Fibroblast of lung (primary cell): Measurements from ENCODE around the gene YRDC.

Experiments
- EZH2 ChIP-seq: IDR thresholded peaks from 2 replicates; pipeline ENCODE4 v1.5.1; 2012; ENCODE audit warnings: low read length, control low read depth, mild to moderate bottlenecking; ENCODE audit errors: missing control alignments
- TF ChIP-seq, protein P1 (sequence below), 2 donors: IDR thresholded peaks in 1 of 2; conservative IDR thresholded peaks in 1 of 2; 1 replicate in 1 of 2; 2 replicates in 1 of 2; pipeline ENCODE4 v1.5.1; 2011 to 2012; ENCODE audit warnings: low read length in 2 of 2, control low read depth in 1 of 2, inconsistent platforms in 1 of 2, low read depth in 1 of 2, mild to moderate bottlenecking in 1 of 2

DNA sequence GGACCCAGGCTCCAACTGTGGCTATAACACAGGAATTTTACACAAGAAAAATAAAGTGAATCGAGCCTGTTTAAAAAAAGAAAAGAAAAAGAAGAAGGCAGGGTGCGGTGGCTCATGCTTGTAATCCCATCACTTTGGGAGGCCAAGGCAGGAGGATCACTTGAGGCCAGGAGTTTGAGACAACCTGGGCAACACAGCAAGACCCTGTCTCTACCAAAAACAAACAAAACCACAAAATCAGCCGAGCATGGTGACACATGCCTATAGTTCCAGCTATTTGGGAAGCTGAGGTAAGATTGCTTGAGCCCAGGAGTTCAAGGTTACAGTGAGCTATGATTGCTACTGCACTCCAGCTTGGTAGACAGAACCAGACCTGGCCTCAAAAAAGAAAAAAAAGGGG is 33.6 kb upstream of the YRDC start:
- TF ChIP-seq, protein P1, sequence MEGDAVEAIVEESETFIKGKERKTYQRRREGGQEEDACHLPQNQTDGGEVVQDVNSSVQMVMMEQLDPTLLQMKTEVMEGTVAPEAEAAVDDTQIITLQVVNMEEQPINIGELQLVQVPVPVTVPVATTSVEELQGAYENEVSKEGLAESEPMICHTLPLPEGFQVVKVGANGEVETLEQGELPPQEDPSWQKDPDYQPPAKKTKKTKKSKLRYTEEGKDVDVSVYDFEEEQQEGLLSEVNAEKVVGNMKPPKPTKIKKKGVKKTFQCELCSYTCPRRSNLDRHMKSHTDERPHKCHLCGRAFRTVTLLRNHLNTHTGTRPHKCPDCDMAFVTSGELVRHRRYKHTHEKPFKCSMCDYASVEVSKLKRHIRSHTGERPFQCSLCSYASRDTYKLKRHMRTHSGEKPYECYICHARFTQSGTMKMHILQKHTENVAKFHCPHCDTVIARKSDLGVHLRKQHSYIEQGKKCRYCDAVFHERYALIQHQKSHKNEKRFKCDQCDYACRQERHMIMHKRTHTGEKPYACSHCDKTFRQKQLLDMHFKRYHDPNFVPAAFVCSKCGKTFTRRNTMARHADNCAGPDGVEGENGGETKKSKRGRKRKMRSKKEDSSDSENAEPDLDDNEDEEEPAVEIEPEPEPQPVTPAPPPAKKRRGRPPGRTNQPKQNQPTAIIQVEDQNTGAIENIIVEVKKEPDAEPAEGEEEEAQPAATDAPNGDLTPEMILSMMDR (conservative IDR thresholded peaks at IDR 0.05 in 1 of 2, IDR thresholded peaks at IDR 0.05 in 1 of 2; ENCODE audit: low read depth in 1 of 2, low read length in 2 of 2) = no peak
- TF ChIP-seq EZH2 = no peak
